SH-SY5Y (cell line): Measurements from ENCODE around the gene SERPINE2.

Source experiments
- GATA2 ChIP-seq: IDR thresholded peaks from 2 replicates; pipeline ENCODE4 v1.6.1; 2011; ENCODE audit warnings: mild to moderate bottlenecking, low read depth, low read length
- GATA3 ChIP-seq: IDR thresholded peaks from 2 replicates; pipeline ENCODE4 v1.6.1; 2011; ENCODE audit warnings: low read depth, mild to moderate bottlenecking, low read length, moderate library complexity

DNA sequence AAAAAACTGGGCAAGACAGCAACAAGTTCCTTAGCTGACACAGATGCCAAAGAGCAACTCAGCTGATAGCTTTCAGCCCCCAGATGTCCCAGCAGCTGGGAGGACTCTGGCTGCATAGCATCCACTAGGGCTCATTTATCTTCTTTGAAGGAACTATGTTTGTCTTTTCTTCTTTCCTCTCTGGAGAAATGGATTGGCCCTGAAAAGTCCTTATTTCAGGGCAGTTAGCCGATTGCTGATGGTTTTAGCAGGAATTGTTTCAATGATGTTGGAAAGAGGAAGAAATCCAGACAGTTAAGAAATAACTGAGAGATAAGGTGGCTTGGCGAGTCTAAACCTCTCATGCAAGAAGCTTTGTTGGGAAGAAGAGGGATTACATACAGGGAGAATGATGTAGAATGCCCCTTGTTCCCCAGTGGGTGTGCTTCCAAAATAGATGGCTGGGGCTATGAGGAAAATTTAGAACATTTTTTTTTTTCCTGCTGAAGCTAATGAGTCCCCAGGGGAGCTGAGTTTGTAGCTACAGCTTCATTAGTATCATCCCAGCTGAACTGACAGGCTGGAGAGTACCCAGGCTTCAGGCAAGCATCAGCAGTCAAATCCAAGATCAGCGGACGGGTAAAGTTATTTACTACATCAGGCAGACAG lies 33.6 kb upstream of the SERPINE2 start:
- no peak for TF ChIP-seq GATA3
- TF ChIP-seq GATA2 = no peak
